AG04450 (cell line): ENCODE results near the gene TBX15. TPM values are rescaled to one million over a fixed set of nuclear protein-coding genes. Genes with fewer than 3 reads are reported as not detected.

Experiments used
- CTCF ChIA-PET: fragments of 300-600, 350-600 bp; formaldehyde crosslinking; extraction: SDS; loops from one replicate; lab custom pipeline; 2022; ENCODE audit warnings: antibody characterized with exemption, inconsistent platforms; lab: Charles Lee
- POLR2A ChIA-PET: fragments of 350-600 bp; formaldehyde crosslinking; extraction: SDS; loops from one replicate; lab custom pipeline; 2021; ENCODE audit warnings: antibody characterized with exemption, inconsistent platforms; lab: Yijun Ruan, JAX
- DNase-seq: peaks from one replicate; pipeline ENCODE4 v3.0.0-alpha.2; 2011; ENCODE audit warnings: low read depth, low spot score
- H3K27ac ChIP-seq: one replicate; pipeline ENCODE4 v1.5.1; 2012; ENCODE audit warnings: low read depth, low read length, control low read depth
- H3K27me3 ChIP-seq: one replicate; pipeline ENCODE4 v1.6.0; 2012; ENCODE audit warnings: low read length; ENCODE audit not compliant: control insufficient read depth, insufficient read depth
- H3K4me3 ChIP-seq: 2 replicates; pipeline ENCODE4 v1.5.1; 2011; ENCODE audit warnings: mild to moderate bottlenecking, low read depth, low read length, control low read depth
- H3K9me3 ChIP-seq: 2 replicates; pipeline ENCODE4 v1.5.1; 2012; ENCODE audit warnings: low read length; ENCODE audit not compliant: control insufficient read depth, insufficient read depth
- polyA plus RNA-seq: library from polyadenylated mRNA; depleted of rRNA; stranded (reverse); fragments of >200 nt; gene quantifications from 2 replicates; pipeline ENCODE4 v1.2.3, GENCODE V29; 2011
- TF ChIP-seq, protein P1 (sequence below): IDR thresholded peaks from 2 replicates; pipeline ENCODE4 v1.5.1; 2011; ENCODE audit warnings: low read depth, low read length, control low read depth, inconsistent platforms

TBX15 gene
- polyA plus RNA-seq, 1 experiment, result not detected

DNA sequence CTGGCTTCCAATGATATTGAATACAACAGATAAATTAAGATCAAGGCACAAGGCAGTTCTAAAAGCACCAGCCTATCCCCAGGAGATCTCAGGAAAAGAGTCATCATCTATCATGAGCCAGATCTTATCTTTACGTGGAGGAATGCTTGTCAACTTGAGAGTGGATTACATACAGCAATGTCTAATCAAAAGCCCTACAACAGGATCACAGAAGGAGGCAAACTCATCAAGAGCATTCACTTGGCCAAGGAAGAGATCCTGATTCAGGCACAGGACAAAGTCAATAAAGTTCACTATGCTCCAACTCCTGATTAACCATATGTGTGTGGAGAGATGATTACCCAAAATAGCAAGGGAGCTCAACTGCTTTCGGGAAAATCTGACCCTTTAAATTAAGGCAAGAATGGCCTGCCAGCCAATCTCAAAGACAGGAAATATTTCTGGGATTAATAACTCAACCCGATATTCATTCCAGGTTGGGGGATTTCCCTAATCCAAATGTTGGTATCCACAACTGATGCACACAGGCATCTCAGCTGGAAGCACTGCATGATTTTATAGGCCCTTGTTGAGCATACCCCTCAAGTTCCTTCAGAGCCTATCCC lies 33.7 kb downstream of the TBX15 start:
- Histone ChIP-seq H3K27me3 (no peaks in the 10 kb centered on the region), H3K9me3 (no peaks in the 10 kb centered on the region), H3K27ac (no peak overlapping the region), H3K4me3 (no peak overlapping the region)
- DNase-seq, result no peak
- POLR2A ChIA-PET, result no interaction called here
- CTCF ChIA-PET, result no interaction called here
- TF ChIP-seq, protein P1, sequence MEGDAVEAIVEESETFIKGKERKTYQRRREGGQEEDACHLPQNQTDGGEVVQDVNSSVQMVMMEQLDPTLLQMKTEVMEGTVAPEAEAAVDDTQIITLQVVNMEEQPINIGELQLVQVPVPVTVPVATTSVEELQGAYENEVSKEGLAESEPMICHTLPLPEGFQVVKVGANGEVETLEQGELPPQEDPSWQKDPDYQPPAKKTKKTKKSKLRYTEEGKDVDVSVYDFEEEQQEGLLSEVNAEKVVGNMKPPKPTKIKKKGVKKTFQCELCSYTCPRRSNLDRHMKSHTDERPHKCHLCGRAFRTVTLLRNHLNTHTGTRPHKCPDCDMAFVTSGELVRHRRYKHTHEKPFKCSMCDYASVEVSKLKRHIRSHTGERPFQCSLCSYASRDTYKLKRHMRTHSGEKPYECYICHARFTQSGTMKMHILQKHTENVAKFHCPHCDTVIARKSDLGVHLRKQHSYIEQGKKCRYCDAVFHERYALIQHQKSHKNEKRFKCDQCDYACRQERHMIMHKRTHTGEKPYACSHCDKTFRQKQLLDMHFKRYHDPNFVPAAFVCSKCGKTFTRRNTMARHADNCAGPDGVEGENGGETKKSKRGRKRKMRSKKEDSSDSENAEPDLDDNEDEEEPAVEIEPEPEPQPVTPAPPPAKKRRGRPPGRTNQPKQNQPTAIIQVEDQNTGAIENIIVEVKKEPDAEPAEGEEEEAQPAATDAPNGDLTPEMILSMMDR, result no peak

DNA sequence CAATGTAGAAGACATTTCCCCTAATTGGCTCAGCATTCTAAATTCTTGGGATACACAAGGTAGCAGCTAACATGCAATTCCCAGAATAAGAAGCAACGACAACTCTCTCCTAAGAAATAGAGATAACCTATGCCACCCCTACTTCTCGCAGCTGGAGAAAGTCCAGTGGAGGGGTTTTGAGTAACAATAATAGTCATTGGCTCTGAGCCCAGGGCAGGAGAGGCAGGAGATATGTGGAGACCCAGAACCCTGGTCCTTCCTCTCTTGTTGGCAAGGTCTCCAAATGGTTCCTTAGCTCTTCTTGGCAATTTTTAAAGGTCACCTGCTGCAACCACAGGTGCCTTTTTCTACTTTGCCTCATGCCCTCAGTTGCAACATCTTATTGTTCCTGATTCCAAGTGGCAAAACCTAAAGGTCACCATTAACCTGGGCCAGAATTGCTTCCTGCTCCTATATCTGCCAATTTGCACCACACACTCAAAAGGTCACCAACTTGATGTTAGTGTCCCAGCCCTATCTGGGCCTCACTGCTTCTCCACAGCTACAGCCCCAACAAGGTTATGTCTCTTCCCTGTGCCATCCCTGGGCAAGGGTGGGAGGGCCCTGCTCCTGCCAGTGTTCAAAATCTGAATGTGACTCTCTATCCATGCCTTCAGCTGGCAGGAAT lies 36.7 kb downstream of the TBX15 start:
- Histone ChIP-seq H3K27me3 (no peaks in the 10 kb centered on the region), H3K4me3 (no peak overlapping the region), H3K9me3 (no peaks in the 10 kb centered on the region), H3K27ac (no peak overlapping the region)
- ChIA-PET CTCF (no interaction called here), POLR2A (no interaction called here)
- no peak for DNase-seq
- TF ChIP-seq, protein P1, result no peak

- Histone ChIP-seq H3K9me3 (no peaks in the 10 kb centered on the region), H3K27ac (no peak overlapping the region), H3K4me3 (no peak overlapping the region), H3K27me3 (no peaks in the 10 kb centered on the region)
- DNase-seq, result no peak
- POLR2A ChIA-PET, result no interaction called here
- CTCF ChIA-PET, result interaction anchor here (0.6 kb wide), 1 partner anchor 9 kb away, joined by 3 read pairs; no protein-coding TSS in a partner anchor
- TF ChIP-seq, protein P1, result no peak
Measured at GRCh38 chr1:118949315-118949714, 38.8 kb downstream of the TBX15 start.

DNA sequence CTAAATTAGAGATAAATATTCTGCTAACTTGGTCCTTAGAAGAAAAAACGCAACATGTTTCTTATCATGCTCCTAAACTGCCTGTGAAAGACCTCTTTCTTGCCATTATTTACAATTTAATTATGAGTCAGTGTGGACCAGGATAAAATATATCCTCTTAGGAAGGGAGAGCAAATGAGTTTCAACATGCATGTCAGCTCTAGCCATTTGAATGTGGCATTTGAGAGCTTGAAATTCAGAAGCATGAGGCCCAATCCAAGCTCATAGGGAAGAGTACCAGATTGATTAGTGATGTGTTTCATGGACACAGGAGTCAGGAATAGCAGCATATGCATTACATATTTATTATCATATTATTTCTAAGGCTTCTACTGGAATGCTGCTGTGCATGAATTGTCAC lies 39.3 kb downstream of the TBX15 start:
- no peaks in the 10 kb centered on the region for H3K9me3 ChIP-seq
- no peak overlapping the region for H3K27ac ChIP-seq
- TF ChIP-seq, protein P1, result no peak
- H3K27me3 ChIP-seq, result no peaks in the 10 kb centered on the region
- ChIA-PET CTCF (interaction anchor here (0.6 kb wide), 1 partner anchor 9 kb away, joined by 3 read pairs; no protein-coding TSS in a partner anchor), POLR2A (no interaction called here)
- H3K4me3 ChIP-seq, result no peak overlapping the region
- no peak for DNase-seq

DNA sequence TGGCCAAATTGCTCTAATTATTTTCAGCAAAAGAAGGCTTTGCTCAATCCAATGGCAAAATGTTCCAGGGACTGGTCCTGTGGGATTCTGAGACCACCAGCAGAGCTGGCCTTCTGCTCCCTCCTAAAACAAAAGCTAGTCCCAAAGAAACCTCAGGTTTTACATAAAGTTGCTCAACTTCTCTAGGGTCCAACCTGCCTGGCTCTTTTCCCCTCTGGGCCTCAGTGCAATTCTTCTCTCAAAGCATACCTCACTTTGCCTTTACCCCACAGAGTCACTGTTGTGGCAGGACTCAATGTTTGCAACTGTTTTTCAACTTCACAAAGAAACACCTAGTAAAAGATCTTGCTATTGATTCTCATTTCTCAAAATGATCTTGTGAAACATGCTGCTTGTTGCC lies 39.8 kb downstream of the TBX15 start:
- TF ChIP-seq, protein P1, result no peak
- CTCF ChIA-PET, result no interaction called here

More for the DNA sequence above, 39.8 kb downstream of the TBX15 start:
- no peaks in the 10 kb centered on the region for H3K9me3 ChIP-seq
- POLR2A ChIA-PET, result no interaction called here
- H3K27me3 ChIP-seq, result no peaks in the 10 kb centered on the region
- H3K27ac ChIP-seq, result no peak overlapping the region
- no peak overlapping the region for H3K4me3 ChIP-seq
- DNase-seq, result no peak
